Bronchial epithelial cell (primary cell): Measurements from ENCODE around the gene FLT3LG. TPM values are rescaled to one million over a fixed set of nuclear protein-coding genes. Genes with fewer than 3 reads are reported as not detected.

Experiments used
- DNase-seq: peaks from one replicate; pipeline ENCODE4 v3.0.0-alpha.2; 2010; ENCODE audit warnings: low read depth
- FAIRE-seq: peaks from 2 replicates; lab custom pipeline; 2011; peaks lifted over from hg19 to GRCh38; lab: Jason Lieb, UNC
- H3K27me3 ChIP-seq: 2 replicates; pipeline ENCODE4 v1.5.1; 2011; ENCODE audit warnings: low read length; ENCODE audit not compliant: control insufficient read depth, insufficient read depth
- H3K36me3 ChIP-seq: 2 replicates; pipeline ENCODE4 v1.5.1; 2011; ENCODE audit warnings: low read length; ENCODE audit not compliant: control insufficient read depth, insufficient read depth
- H3K4me3 ChIP-seq: 2 replicates; pipeline ENCODE4 v1.5.1; 2011; ENCODE audit warnings: mild to moderate bottlenecking, low read depth, low read length, control low read depth
- CTCF ChIP-seq: IDR thresholded peaks from 2 replicates; pipeline ENCODE4 v1.5.1; 2011; ENCODE audit warnings: mild to moderate bottlenecking, moderate library complexity, low read length, control low read depth, inconsistent platforms; ENCODE audit not compliant: insufficient read depth, severe bottlenecking
- total RNA-seq: library from RNA; depleted of rRNA; stranded (reverse); fragments of >200 nt; gene quantifications from 2 replicates; pipeline ENCODE4 v1.2.1, GENCODE V29; 2014

Gene FLT3LG
- total RNA-seq, 1 donor from 2014 or later: not detected

GRCh38 chr19:49528211-49528771 is 54.3 kb downstream of the FLT3LG start:
- TF ChIP-seq CTCF: no peak
- H3K36me3 ChIP-seq: no peaks in the 10 kb centered on the region
- H3K27me3 ChIP-seq: no peaks in the 10 kb centered on the region
- DNase-seq (no peak), FAIRE-seq (no peak)
- H3K4me3 ChIP-seq: no peak overlapping the region

- H3K4me3 ChIP-seq: no peak overlapping the region
- FAIRE-seq: no peak
- no peak for TF ChIP-seq CTCF
These were observed 56.7 kb downstream of the FLT3LG start for GRCh38 chr19:49530708-49531107.

GRCh38 chr19:49533551-49534488 is 59.8 kb downstream of the FLT3LG start:
- FAIRE-seq (no peak), DNase-seq (peak; percentile 41)
- Histone ChIP-seq H3K27me3 (no peaks in the 10 kb centered on the region), H3K4me3 (peak overlapping the region; percentile 68), H3K36me3 (no peaks in the 10 kb centered on the region)
- peak; percentile 59 for TF ChIP-seq CTCF

More at GRCh38 chr19:49530708-49531107, 56.7 kb downstream of the FLT3LG start:
- H3K27me3 ChIP-seq: no peaks in the 10 kb centered on the region
- H3K36me3 ChIP-seq: no peaks in the 10 kb centered on the region
- no peak for DNase-seq

- no peak for TF ChIP-seq CTCF
- no peaks in the 10 kb centered on the region for H3K36me3 ChIP-seq
- no peaks in the 10 kb centered on the region for H3K27me3 ChIP-seq
- FAIRE-seq (no peak), DNase-seq (no peak)
- no peak overlapping the region for H3K4me3 ChIP-seq
These were observed 60.8 kb downstream of the FLT3LG start for GRCh38 chr19:49534632-49535385.

Other genes with a start within 250 kb of the FLT3LG start
- under 0.01 TPM in 1 of 2 replicates, not detected in the other for gene SLC6A16, start 149.0 kb upstream of the FLT3LG start, total RNA-seq
- not detected in 2 replicates for gene CD37, start 138.8 kb upstream of the FLT3LG start, total RNA-seq
- gene TEAD2, start 111.8 kb upstream of the FLT3LG start, total RNA-seq: 6.9 and 8.4 TPM in 2 replicates
- gene DKKL1, start 110.3 kb upstream of the FLT3LG start, total RNA-seq: not detected in 2 replicates
- gene KASH5, start 86.0 kb upstream of the FLT3LG start, total RNA-seq: not detected in 2 replicates
- not detected in 2 replicates for gene PTH2, start 50.8 kb upstream of the FLT3LG start, total RNA-seq
- gene GFY, start 48.8 kb upstream of the FLT3LG start, total RNA-seq: not detected in 2 replicates
- not detected in 2 replicates for gene SLC17A7, start 32.7 kb upstream of the FLT3LG start, total RNA-seq
- 72.8 and 115 TPM in 2 replicates for gene PIH1D1, start 22.4 kb upstream of the FLT3LG start, total RNA-seq
- 17.5 and 29.2 TPM in 2 replicates for gene ALDH16A1, start 21.0 kb upstream of the FLT3LG start, total RNA-seq
- 3,501 and 4,161 TPM in 2 replicates for gene RPL13A, start 13.4 kb downstream of the FLT3LG start, total RNA-seq
- 4,057 and 8,908 TPM in 2 replicates for gene RPS11, start 22.2 kb downstream of the FLT3LG start, total RNA-seq
- 13.2 and 15.7 TPM in 2 replicates for gene FCGRT, start 38.4 kb downstream of the FLT3LG start, total RNA-seq
- 0.77 and 3.9 TPM in 2 replicates for gene RCN3, start 53.8 kb downstream of the FLT3LG start, total RNA-seq
- gene NOSIP, start 106.3 kb downstream of the FLT3LG start, total RNA-seq: 71.1 and 78.0 TPM in 2 replicates
- gene PRRG2, start 107.1 kb downstream of the FLT3LG start, total RNA-seq: 4.5 and 6.3 TPM in 2 replicates
- 0.79 and 1.9 TPM in 2 replicates for gene PRR12, start 117.0 kb downstream of the FLT3LG start, total RNA-seq
- 24.2 and 44.4 TPM in 2 replicates for gene RRAS, start 165.9 kb downstream of the FLT3LG start, total RNA-seq
- 5.5 and 9.6 TPM in 2 replicates for gene SCAF1, start 168.0 kb downstream of the FLT3LG start, total RNA-seq
- 97.9 and 128 TPM in 2 replicates for gene IRF3, start 191.6 kb downstream of the FLT3LG start, total RNA-seq
- gene BCL2L12, start 191.7 kb downstream of the FLT3LG start, total RNA-seq: 2.4 and 2.9 TPM in 2 replicates
- 295 and 543 TPM in 2 replicates for gene PRMT1, start 203.1 kb downstream of the FLT3LG start, total RNA-seq
- 0.13 and 0.53 TPM in 2 replicates for gene ADM5, start 215.4 kb downstream of the FLT3LG start, total RNA-seq
- 1.2 and 2.4 TPM in 2 replicates for gene CPT1C, start 216.9 kb downstream of the FLT3LG start, total RNA-seq